GM23338 (cell line): ENCODE results near the gene CYB5A. TPM values are rescaled to one million over a fixed set of nuclear protein-coding genes. Genes with fewer than 3 reads are reported as not detected.

Experiments
- ATAC-seq: fragments of 200-7000 bp; cut with Tn5 transposase; 3 replicates; pipeline ENCODE4 v1.9.1; 2020
- DNase-seq: peaks from one replicate; pipeline ENCODE4 v3.0.0-alpha.2; 2015; ENCODE audit warnings: low spot score
- H2AFZ ChIP-seq: fragments of 200-600 bp; sonication (generic); 2 replicates; pipeline ENCODE4 v1.8.0; 2016; ENCODE audit warnings: antibody characterized with exemption, mild to moderate bottlenecking, moderate library complexity
- H3F3A ChIP-seq: fragments of 200-600 bp; sonication (generic); replicated peaks from 2 replicates; pipeline ENCODE4 v1.8.0; 2017; ENCODE audit warnings: antibody characterized with exemption, mixed run types, low read depth
- H3K27ac ChIP-seq: fragments of 200-600 bp; sonication (generic); 2 replicates; pipeline ENCODE4 v1.6.1; 2016; ENCODE audit warnings: low read depth
- H3K27me3 ChIP-seq: fragments of 200-600 bp; sonication (generic); 2 replicates; pipeline ENCODE4 v1.8.0; 2016; ENCODE audit warnings: mild to moderate bottlenecking, mixed run types, moderate library complexity; ENCODE audit not compliant: insufficient read depth
- H3K36me3 ChIP-seq: fragments of 200-600 bp; sonication (generic); 2 replicates; pipeline ENCODE4 v1.8.0; 2016; ENCODE audit warnings: mild to moderate bottlenecking; ENCODE audit not compliant: insufficient read depth
- H3K4me1 ChIP-seq: fragments of 200-600 bp; sonication (generic); 2 replicates; pipeline ENCODE4 v1.8.0; 2016; ENCODE audit warnings: mild to moderate bottlenecking, moderate library complexity; ENCODE audit not compliant: insufficient read depth
- H3K4me2 ChIP-seq: fragments of 200-600 bp; sonication (generic); 2 replicates; pipeline ENCODE4 v1.7.1; 2017; ENCODE audit warnings: mixed run types
- H3K4me3 ChIP-seq: fragments of 200-600 bp; sonication (generic); 2 replicates; pipeline ENCODE4 v1.6.1; 2016; ENCODE audit warnings: mixed run types
- H3K79me2 ChIP-seq: fragments of 200-600 bp; sonication (generic); replicated peaks from 2 replicates; pipeline ENCODE4 v1.8.0; 2017; ENCODE audit warnings: mild to moderate bottlenecking; ENCODE audit not compliant: insufficient read depth
- H3K9me2 ChIP-seq: fragments of 200-600 bp; sonication (generic); 2 replicates; pipeline ENCODE4 v1.8.0; 2017; ENCODE audit not compliant: insufficient read depth
- H4K20me1 ChIP-seq: fragments of 200-600 bp; sonication (generic); replicated peaks from 2 replicates; pipeline ENCODE4 v1.8.0; 2017; ENCODE audit warnings: mild to moderate bottlenecking; ENCODE audit not compliant: insufficient read depth
- H3K27ac Mint-ChIP-seq: 2 replicates; pipeline ENCODE4 v1.8.0; 2020; ENCODE audit warnings: inconsistent platforms, mild to moderate bottlenecking, moderate library complexity, mixed read lengths
- H3K27me3 Mint-ChIP-seq: 3 replicates; pipeline ENCODE4 v1.8.0; 2022; ENCODE audit warnings: low read depth, mild to moderate bottlenecking, moderate library complexity, mixed read lengths, inconsistent platforms; ENCODE audit not compliant: insufficient read depth, poor library complexity
- H3K36me3 Mint-ChIP-seq: 3 replicates; pipeline ENCODE4 v1.8.0; 2021; ENCODE audit warnings: low read depth, mild to moderate bottlenecking, inconsistent platforms, moderate library complexity, mixed read lengths
- H3K4me1 Mint-ChIP-seq: 3 replicates; pipeline ENCODE4 v1.8.0; 2020; ENCODE audit warnings: mild to moderate bottlenecking, inconsistent platforms, mixed read lengths
- H3K4me3 Mint-ChIP-seq: 3 replicates; pipeline ENCODE4 v1.8.0; 2021; ENCODE audit warnings: moderate library complexity, mild to moderate bottlenecking, inconsistent platforms, mixed read lengths
- H3K9me3 Mint-ChIP-seq: 3 replicates; pipeline ENCODE4 v1.8.0; 2020; ENCODE audit warnings: moderate library complexity, mild to moderate bottlenecking, inconsistent platforms, mixed read lengths
- CREB1 ChIP-seq: fragments of 250-450 bp; sonication (Bioruptor Pico); IDR thresholded peaks from 2 replicates; pipeline ENCODE4 v1.5.0; 2020; ENCODE audit warnings: low read depth, mild to moderate bottlenecking, moderate library complexity
- EZH2 ChIP-seq: fragments of 200-600 bp; sonication (generic); IDR thresholded peaks from one replicate; pipeline ENCODE4 v1.8.0; 2017; ENCODE audit warnings: antibody characterized with exemption, mild to moderate bottlenecking, low read depth; ENCODE audit not compliant: unreplicated experiment
- EZH2phosphoT487 ChIP-seq: fragments of 200-600 bp; sonication (generic); IDR thresholded peaks from one replicate; pipeline ENCODE4 v1.8.1; 2018; ENCODE audit warnings: antibody characterized with exemption; ENCODE audit not compliant: unreplicated experiment
- NANOG ChIP-seq: IDR thresholded peaks from 2 replicates; pipeline ENCODE4 v1.6.1; 2016; ENCODE audit warnings: antibody characterized with exemption, borderline replicate concordance
- POLR2AphosphoS5 ChIP-seq: IDR thresholded peaks from 2 replicates; pipeline ENCODE4 v1.6.1; 2016; ENCODE audit warnings: antibody characterized with exemption, low read depth
- REST ChIP-seq: IDR thresholded peaks from one replicate; pipeline ENCODE4 v1.6.1; 2018; ENCODE audit warnings: antibody characterized with exemption; ENCODE audit not compliant: unreplicated experiment
- STAT1 ChIP-seq: IDR thresholded peaks from one replicate; pipeline ENCODE4 v1.6.1; 2016; ENCODE audit warnings: antibody characterized with exemption; ENCODE audit not compliant: unreplicated experiment
- ZNF114 ChIP-seq: fragments of 250-450 bp; sonication (Bioruptor Pico); IDR thresholded peaks from 2 replicates; pipeline ENCODE4 v1.5.0; 2020; ENCODE audit warnings: mild to moderate bottlenecking, moderate library complexity
- ZNF331 ChIP-seq: fragments of 250-450 bp; sonication (Bioruptor Pico); IDR thresholded peaks from 2 replicates; pipeline ENCODE4 v1.5.0; 2020; ENCODE audit warnings: low read depth, mild to moderate bottlenecking, moderate library complexity
- ZNF462 ChIP-seq: fragments of 250-450 bp; sonication (Bioruptor Pico); IDR thresholded peaks from 2 replicates; pipeline ENCODE4 v1.5.0; 2020; ENCODE audit warnings: mild to moderate bottlenecking, moderate library complexity
- polyA plus RNA-seq: library from polyadenylated mRNA; unstranded; fragments of >200 nt; fragmentation: Nextera tagmentation; extraction: Ambion mirVana; gene quantifications from 2 replicates; pipeline ENCODE4 v1.2.1, GENCODE V29; 2016
- total RNA-seq: library from RNA; depleted of rRNA; stranded (reverse); fragments of >200 nt; shearing (Covaris generic); gene quantifications from 2 replicates; pipeline ENCODE4 v1.2.3, GENCODE V29; 2014

CYB5A gene
- total and polyA plus RNA-seq, 2 experiments from 2014 or later: 136 to 283 TPM

- TF ChIP-seq ZNF114 (CRISPR knock-in tag): no peak
- no peak for TF ChIP-seq STAT1
- no peak for TF ChIP-seq EZH2
- no peak for TF ChIP-seq CREB1 (CRISPR knock-in tag)
- TF ChIP-seq POLR2AphosphoS5: no peak
- TF ChIP-seq ZNF331 (CRISPR knock-in tag): no peak
Observed at GRCh38 chr18:74225193-74225840, 66.4 kb downstream of the CYB5A start (continued).

GRCh38 chr18:74222710-74223494 is 68.9 kb downstream of the CYB5A start:
- Mint-ChIP-seq H3K27ac (no peak overlapping the region), H3K36me3 (no peaks in the 10 kb centered on the region), H3K27me3 (peaks cover 2% of the 10 kb centered on the region), H3K9me3 (peaks cover 4% of the 10 kb centered on the region; the same call in 1 of the 3 replicates), H3K4me1 (no peaks in the 10 kb centered on the region), H3K4me3 (no peak overlapping the region)
- H3K36me3 ChIP-seq: no peaks in the 10 kb centered on the region
- H4K20me1 ChIP-seq: no peaks in the 10 kb centered on the region
- no peak for TF ChIP-seq STAT1
- TF ChIP-seq EZH2phosphoT487: no peak
- TF ChIP-seq ZNF114 (CRISPR knock-in tag): no peak
- TF ChIP-seq ZNF462: no peak
- no peak for TF ChIP-seq EZH2
- TF ChIP-seq POLR2AphosphoS5: no peak
- TF ChIP-seq NANOG: no peak
- TF ChIP-seq ZNF331 (CRISPR knock-in tag): no peak
- TF ChIP-seq REST: no peak
- no peaks in the 10 kb centered on the region for H3K79me2 ChIP-seq
- no peak overlapping the region for H3K27ac ChIP-seq
- DNase-seq (no peak), ATAC-seq (no peak)
- H3K27me3 ChIP-seq: no peaks in the 10 kb centered on the region
- H3K4me2 ChIP-seq: no peak overlapping the region
- no peaks in the 10 kb centered on the region for H3F3A ChIP-seq
- no peak overlapping the region for H2AFZ ChIP-seq
- H3K9me2 ChIP-seq: no peaks in the 10 kb centered on the region
- H3K4me3 ChIP-seq: no peak overlapping the region
- no peaks in the 10 kb centered on the region for H3K4me1 ChIP-seq
